K562 (cell line): ENCODE measurements around the gene ITGA3. TPM values are rescaled to one million over a fixed set of nuclear protein-coding genes. Genes with fewer than 3 reads are reported as not detected.

Source experiments
- ATAC-seq: fragments of 200-7000 bp; cut with Tn5 transposase; 3 replicates; pipeline ENCODE4 v1.9.1; 2020; ENCODE audit warnings: moderate library complexity
- BruUV-seq: library from RNA; stranded (reverse); fragments of 400-500 nt; replicated peaks from 2 replicates; lab custom pipeline; 2021; lab: Mats Ljungman, UMichigan
- CTCF ChIA-PET: fragments of 300-600 bp; formaldehyde crosslinking; extraction: SDS; loops from one replicate; lab custom pipeline; 2021; ENCODE audit warnings: low intra/inter-chr PET ratio; lab: Yijun Ruan, JAX
- POLR2A ChIA-PET: fragments of 300-600, 350-650 bp; sonication (Branson Sonifier 250); formaldehyde crosslinking; extraction: SDS; loops from one replicate; lab custom pipeline; 2021; ENCODE audit warnings: antibody characterized with exemption, inconsistent platforms; lab: Yijun Ruan, JAX
- DNase-seq, 4 experiments: peaks; one replicate each; pipeline versions ENCODE4 v3.0.0 to v3.0.0-alpha.2; 2011 to 2018; ENCODE audit warnings: low spot score in 3 of 4, mixed read lengths in 3 of 4; ENCODE audit errors: extremely low read depth in 1 of 4
- FAIRE-seq: peaks from 2 replicates; lab custom pipeline; 2011; peaks lifted over from hg19 to GRCh38; lab: Jason Lieb, UNC
- H2AFZ ChIP-seq: 2 replicates; pipeline ENCODE4 v1.6.0; 2011; ENCODE audit warnings: low read depth, low read length, control low read depth, inconsistent platforms
- H3K27ac ChIP-seq: fragments of 200-600 bp; 3 replicates; pipeline ENCODE4 v1.8.0; 2011; ENCODE audit warnings: low read depth, mild to moderate bottlenecking, control low read depth, inconsistent platforms, low read length, moderate library complexity, mixed read lengths; ENCODE audit errors: extremely low read depth
- H3K27me3 ChIP-seq, 2 experiments: fragments of 300-600 bp in 1 of 2; 2 replicates in 1 of 2; 3 replicates in 1 of 2; pipeline versions ENCODE4 v1.6.0 to v1.8.0; 2011; ENCODE audit warnings: inconsistent platforms in 2 of 2, low read length in 2 of 2, mild to moderate bottlenecking in 1 of 2, mixed read lengths in 1 of 2, moderate library complexity in 1 of 2; ENCODE audit not compliant: control insufficient read depth in 2 of 2, insufficient read depth in 2 of 2
- H3K36me3 ChIP-seq: fragments of 300-600 bp; 3 replicates; pipeline ENCODE4 v1.8.0; 2011; ENCODE audit warnings: mild to moderate bottlenecking, low read length, inconsistent platforms; ENCODE audit not compliant: control insufficient read depth, insufficient read depth
- H3K4me1 ChIP-seq, 2 experiments: fragments of 200-600 bp in 1 of 2; replicated peaks in 1 of 2; 2 replicates in 1 of 2; 3 replicates in 1 of 2; pipeline versions ENCODE4 v1.5.1 to v1.8.0; 2011; ENCODE audit warnings: inconsistent platforms in 2 of 2, low read length in 2 of 2, mild to moderate bottlenecking in 1 of 2, mixed read lengths in 1 of 2, moderate library complexity in 1 of 2; ENCODE audit not compliant: control insufficient read depth in 2 of 2, insufficient read depth in 2 of 2
- H3K4me2 ChIP-seq: 2 replicates; pipeline ENCODE4 v1.6.1; 2011; ENCODE audit warnings: low read length, control low read depth, inconsistent platforms, mixed read lengths; ENCODE audit not compliant: insufficient read depth
- H3K4me3 ChIP-seq: fragments of 200-600 bp; sonication (generic), shearing (Covaris generic); 2 replicates; pipeline ENCODE4 v1.5.1; 2016; ENCODE audit warnings: control low read depth, inconsistent platforms
- H3K79me2 ChIP-seq: fragments of 200-600 bp; 3 replicates; pipeline ENCODE4 v1.8.0; 2011; ENCODE audit warnings: low read length, inconsistent platforms; ENCODE audit not compliant: control insufficient read depth, insufficient read depth
- H3K9ac ChIP-seq, 2 experiments: 2 replicates each; pipeline versions ENCODE4 v1.6.0 to v1.6.1; 2011; ENCODE audit warnings: low read depth in 2 of 2, low read length in 2 of 2, control low read depth in 1 of 2, inconsistent platforms in 1 of 2, mild to moderate bottlenecking in 1 of 2, mixed read lengths in 1 of 2; ENCODE audit not compliant: insufficient read depth in 1 of 2
- H3K9me1 ChIP-seq: one replicate; pipeline ENCODE4 v1.6.0; 2011; ENCODE audit warnings: inconsistent platforms, mild to moderate bottlenecking, low read length, moderate library complexity; ENCODE audit not compliant: control insufficient read depth, insufficient read depth
- H3K9me3 ChIP-seq: replicated peaks from 2 replicates; pipeline ENCODE4 v1.5.1; 2011; ENCODE audit warnings: low read depth, low read length, inconsistent platforms; ENCODE audit not compliant: control insufficient read depth, insufficient read depth
- H4K20me1 ChIP-seq: replicated peaks from 2 replicates; pipeline ENCODE4 v1.6.1; 2011; ENCODE audit warnings: low read length, inconsistent platforms, mixed read lengths; ENCODE audit not compliant: control insufficient read depth, insufficient read depth
- BACH1 ChIP-seq: fragments of 200-800 bp; sonication (Bioruptor generic); IDR thresholded peaks from 2 replicates; pipeline ENCODE4 v1.6.1; 2016; ENCODE audit warnings: missing genetic modification characterization, missing compliant biosample characterization
- ESRRA ChIP-seq: fragments of 450-650 bp; IDR thresholded peaks from 2 replicates; pipeline ENCODE4 v1.6.1; 2014; ENCODE audit warnings: low read depth, mild to moderate bottlenecking, moderate library complexity, borderline replicate concordance
- EWSR1 ChIP-seq: fragments of 450-650 bp; IDR thresholded peaks from 2 replicates; pipeline ENCODE4 v1.6.1; 2018; ENCODE audit warnings: borderline replicate concordance, mild to moderate bottlenecking, low read depth, moderate library complexity; ENCODE audit not compliant: partially characterized antibody
- JUND ChIP-seq, 2 experiments: IDR thresholded peaks; 2 replicates in 1 of 2; 3 replicates in 1 of 2; pipeline ENCODE4 v1.6.1; 2011; ENCODE audit warnings: borderline replicate concordance in 2 of 2, low read depth in 2 of 2, low read length in 2 of 2, improper control_type of control experiment in 1 of 2, missing biosample characterization in 1 of 2, missing genetic modification characterization in 1 of 2, missing genetic modification reagents in 1 of 2
- NFIC ChIP-seq: fragments of 450-650 bp; IDR thresholded peaks from 2 replicates; pipeline ENCODE4 v1.6.1; 2017; ENCODE audit warnings: mild to moderate bottlenecking, inconsistent platforms
- NR2F6 ChIP-seq: fragments of 450-650 bp; formaldehyde crosslinking; IDR thresholded peaks from 2 replicates; pipeline ENCODE4 v1.4.0; 2020; ENCODE audit warnings: mild to moderate bottlenecking
- RBM14 ChIP-seq: fragments of 200-400 bp; formaldehyde crosslinking; IDR thresholded peaks from 2 replicates; pipeline ENCODE4 v1.6.1; 2018; ENCODE audit warnings: low read depth, mild to moderate bottlenecking, low read length, moderate library complexity, borderline replicate concordance; ENCODE audit not compliant: insufficient read depth
- RBM17 ChIP-seq: fragments of 200-400 bp; formaldehyde crosslinking; IDR thresholded peaks from 2 replicates; pipeline ENCODE4 v1.6.1; 2017; ENCODE audit warnings: low read depth, mild to moderate bottlenecking, low read length, borderline replicate concordance
- SNIP1 ChIP-seq: fragments of 450-650 bp; IDR thresholded peaks from 2 replicates; pipeline ENCODE4 v1.7.1; 2017; ENCODE audit warnings: low read depth, mild to moderate bottlenecking
- U2AF1 ChIP-seq: fragments of 200-400 bp; formaldehyde crosslinking; optimal IDR thresholded peaks from 2 replicates; pipeline ENCODE3; 2017; ENCODE audit warnings: mild to moderate bottlenecking, low read depth, low read length, moderate library complexity
- YY1 ChIP-seq, 3 experiments: IDR thresholded peaks; 2 replicates each; pipeline ENCODE4 v1.6.1; 2011; ENCODE audit warnings: low read length in 2 of 3, mild to moderate bottlenecking in 2 of 3, moderate library complexity in 2 of 3, borderline replicate concordance in 1 of 3, control low read depth in 1 of 3, low read depth in 1 of 3; ENCODE audit not compliant: insufficient read depth in 3 of 3, insufficient replicate concordance in 2 of 3, control insufficient read depth in 1 of 3, insufficient read length in 1 of 3; ENCODE audit errors: extremely low read depth in 1 of 3
- ZEB2 ChIP-seq: fragments of 450-650 bp; IDR thresholded peaks from 2 replicates; pipeline ENCODE4 v1.6.1; 2016
- ZNF77 ChIP-seq: fragments of 250-450 bp; sonication (Bioruptor Pico); IDR thresholded peaks from 2 replicates; pipeline ENCODE4 v1.5.0; 2020
- WGBS: fragments of 100-300 bp; shearing (Covaris generic); methylation state at CpG from one replicate; pipeline ENCODE4 v1.1.6; 2016; ENCODE audit warnings: low coverage, mixed read lengths; ENCODE audit not compliant: insufficient coverage; ENCODE audit errors: missing lambda C conversion rate; 5-methylcytosine and 5-hydroxymethylcytosine counted together
- in situ Hi-C: fragments of 300-500 bp; cut with MboI; formaldehyde crosslinking; loops from 4 replicates; pipeline ENCODE4 v1.15.0; 2018; ENCODE audit warnings: inconsistent platforms, mixed read lengths
- intact Hi-C: fragments of 100-400 bp; cut with micrococcal nuclease; formaldehyde crosslinking; loops from 2 replicates; pipeline ENCODE4 v1.14.2; 2022
- polyA plus RNA-seq, 8 experiments: library from polyadenylated mRNA; depleted of rRNA in 4 of 8; stranded (reverse) in 5 of 8; unstranded in 3 of 8; fragments of >200 nt; fragmentation: Nextera tagmentation in 2 of 8; fragmentation: Illumina TruSeq in 1 of 8; extraction: Ambion mirVana in 2 of 8; extraction: Trizol in 1 of 8; gene quantifications; 2 replicates each; pipeline versions ENCODE4 v1.2.1 to v1.2.3, GENCODE V29; 2011 to 2014; ENCODE audit warnings: inconsistent platforms in 1 of 8, missing spikeins in 1 of 8
- total RNA-seq, 7 experiments: library from RNA; depleted of rRNA in 6 of 7; stranded (reverse); fragments of >200 nt in 6 of 7; fragmentation: Illumina TruSeq in 2 of 7; extraction: Trizol in 2 of 7; gene quantifications; 2 replicates each; pipeline versions ENCODE4 v1.2.1 to v1.2.3, GENCODE V29; 2011 to 2021; ENCODE audit warnings: low replicate concordance in 1 of 7
- TF ChIP-seq, protein P1 (sequence below), 2 experiments: fragments of 450-650 bp; IDR thresholded peaks; 2 replicates each; pipeline ENCODE4 v1.6.1; 2016
- TF ChIP-seq, protein P2 (sequence below), 3 experiments: fragments of 200-800 bp in 1 of 3; sonication (Bioruptor generic) in 1 of 3; sonication (generic) in 1 of 3; formaldehyde crosslinking in 1 of 3; IDR thresholded peaks; 2 replicates each; pipeline versions ENCODE4 v1.6.1 to v1.8.0; 2016 to 2022; ENCODE audit warnings: mild to moderate bottlenecking in 2 of 3, missing compliant biosample characterization in 2 of 3, missing genetic modification characterization in 2 of 3, missing genetic modification reagents in 1 of 3

ITGA3 gene
- total and polyA plus RNA-seq, 9 of the 15 experiments (the other 6 are each of a cell fraction or from before 2014, with no cell fraction given), result 0.03 to 0.75 (median 0.14) TPM; not detected in 2

DNA sequence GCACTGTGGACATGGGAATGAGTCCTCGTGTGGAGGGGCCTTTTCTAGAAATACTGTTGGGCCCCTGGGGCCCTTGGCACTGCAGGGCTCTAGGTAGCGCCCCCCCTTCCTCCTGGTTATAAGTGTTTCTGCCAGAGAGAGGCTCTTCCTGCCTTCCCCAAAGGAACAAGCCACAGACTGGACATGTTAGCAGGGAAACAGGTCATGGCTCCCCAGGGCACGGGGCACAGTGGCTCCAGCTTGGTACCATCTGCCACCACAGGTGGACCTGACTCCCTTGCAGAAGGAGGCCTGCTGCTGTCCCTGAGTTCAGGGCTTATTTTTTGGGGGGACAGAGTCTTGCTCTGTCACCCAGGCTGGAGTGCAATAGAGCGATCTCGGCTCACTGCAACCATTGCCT lies 48.0 kb downstream of the ITGA3 start (continued):
- TF ChIP-seq JUND (IDR thresholded peaks at IDR 0.05; ENCODE audit: borderline replicate concordance, low read depth, low read length), result no peak
- TF ChIP-seq JUND (tag; IDR thresholded peaks at IDR 0.05; ENCODE audit: borderline replicate concordance, low read depth, low read length), result no peak
- no peak for TF ChIP-seq SNIP1
- no peak for TF ChIP-seq RBM14
- no peak for TF ChIP-seq NR2F6 (CRISPR knock-in tag)
- no peak for TF ChIP-seq RBM17

DNA sequence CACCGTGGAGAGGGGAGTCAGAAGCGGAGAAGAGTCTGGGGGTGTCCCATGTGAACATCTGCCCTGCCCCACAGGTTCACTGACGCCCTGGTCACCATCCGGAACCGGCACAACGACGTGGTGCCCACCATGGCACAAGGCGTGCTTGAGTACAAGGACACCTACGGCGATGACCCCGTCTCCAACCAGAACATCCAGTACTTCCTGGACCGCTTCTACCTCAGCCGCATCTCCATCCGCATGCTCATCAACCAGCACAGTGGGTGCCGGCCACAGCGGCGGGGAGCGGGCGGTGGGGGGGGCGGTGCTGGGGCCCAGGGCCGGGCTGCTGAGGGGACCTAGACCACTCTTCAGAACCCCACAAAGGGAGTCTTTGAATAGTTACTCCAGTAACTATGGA lies 49.9 kb downstream of the ITGA3 start:
- ChIA-PET CTCF (no interaction called here), POLR2A (no interaction called here)
- DNase-seq, result no peak
- TF ChIP-seq YY1 (IDR thresholded peaks at IDR 0.05; ENCODE audit: borderline replicate concordance in 1 of 3, control insufficient read depth in 1 of 3, extremely low read depth in 1 of 3, insufficient read depth in 3 of 3, insufficient read length in 1 of 3, insufficient replicate concordance in 2 of 3, low read depth in 1 of 3, low read length in 2 of 3) (no peak), NFIC (no peak), BACH1 (no peak), ESRRA (no peak), EWSR1 (no peak), ZNF77 (CRISPR knock-in tag) (no peak), ZEB2 (no peak), U2AF1 (no peak)
- TF ChIP-seq, protein P1, sequence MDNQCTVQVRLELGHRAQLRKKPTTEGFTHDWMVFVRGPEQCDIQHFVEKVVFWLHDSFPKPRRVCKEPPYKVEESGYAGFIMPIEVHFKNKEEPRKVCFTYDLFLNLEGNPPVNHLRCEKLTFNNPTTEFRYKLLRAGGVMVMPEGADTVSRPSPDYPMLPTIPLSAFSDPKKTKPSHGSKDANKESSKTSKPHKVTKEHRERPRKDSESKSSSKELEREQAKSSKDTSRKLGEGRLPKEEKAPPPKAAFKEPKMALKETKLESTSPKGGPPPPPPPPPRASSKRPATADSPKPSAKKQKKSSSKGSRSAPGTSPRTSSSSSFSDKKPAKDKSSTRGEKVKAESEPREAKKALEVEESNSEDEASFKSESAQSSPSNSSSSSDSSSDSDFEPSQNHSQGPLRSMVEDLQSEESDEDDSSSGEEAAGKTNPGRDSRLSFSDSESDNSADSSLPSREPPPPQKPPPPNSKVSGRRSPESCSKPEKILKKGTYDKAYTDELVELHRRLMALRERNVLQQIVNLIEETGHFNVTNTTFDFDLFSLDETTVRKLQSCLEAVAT (IDR thresholded peaks at IDR 0.05), result no peak
- TF ChIP-seq, protein P2, sequence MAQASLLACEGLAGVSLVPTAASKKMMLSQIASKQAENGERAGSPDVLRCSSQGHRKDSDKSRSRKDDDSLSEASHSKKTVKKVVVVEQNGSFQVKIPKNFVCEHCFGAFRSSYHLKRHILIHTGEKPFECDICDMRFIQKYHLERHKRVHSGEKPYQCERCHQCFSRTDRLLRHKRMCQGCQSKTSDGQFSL (CRISPR knock-in tag; IDR thresholded peaks at IDR 0.05), result no peak
- TF ChIP-seq, protein P2 (tag; IDR thresholded peaks at IDR 0.05), result no peak

More for the DNA sequence above, 49.9 kb downstream of the ITGA3 start:
- ATAC-seq (no peak), FAIRE-seq (no peak)
- Histone ChIP-seq H3K9ac (no peak overlapping the region), H4K20me1 (no peaks in the 10 kb centered on the region; the same call in 1 of the 2 replicates), H3K27me3 (peaks cover 0 to 38% of the 10 kb centered on the region in 2 experiments; a peak in 2 of 5 replicates), H3K79me2 (no peaks in the 10 kb centered on the region), H3K27ac (no peak overlapping the region), H2AFZ (no peak overlapping the region), H3K9me3 (no peaks in the 10 kb centered on the region), H3K4me3 (no peak overlapping the region), H3K9me1 (peaks cover 4% of the 10 kb centered on the region), H3K36me3 (no peaks in the 10 kb centered on the region), H3K4me1 (peaks cover 22 to 38% of the 10 kb centered on the region in 2 experiments), H3K4me2 (no peak overlapping the region)
- BruUV-seq, result no TSS peak
- intact Hi-C loops, result no loop called here
- 39% methylated on average over 18 of the region's 21 CpGs for WGBS
- in situ Hi-C loops, result no loop called here
